ENCODE data around the gene TIPIN.

DNA sequence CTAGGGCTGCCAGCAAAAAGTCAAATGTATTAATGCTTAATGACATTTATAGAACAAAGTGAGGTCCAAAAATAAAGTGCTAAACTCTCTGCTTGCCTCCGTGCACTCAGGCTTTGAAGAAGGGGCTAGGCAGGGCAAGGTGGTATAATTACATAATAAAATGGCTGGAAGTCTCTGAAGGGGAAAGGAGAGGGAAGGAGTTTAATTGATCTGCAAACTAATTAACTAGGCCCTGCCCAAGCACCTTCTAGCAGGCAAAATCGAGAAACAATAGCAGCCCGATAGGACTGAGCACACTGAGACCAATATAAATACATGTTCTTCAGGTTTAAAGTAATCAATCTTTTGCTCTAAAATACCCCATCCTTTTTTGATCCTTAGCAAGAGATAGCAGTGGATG, 50.1 kb downstream of the TIPIN start:
- TF ChIP-seq POLR2A (IDR thresholded peaks at IDR 0.05) = no peak
- TF ChIP-seq, protein P1, sequence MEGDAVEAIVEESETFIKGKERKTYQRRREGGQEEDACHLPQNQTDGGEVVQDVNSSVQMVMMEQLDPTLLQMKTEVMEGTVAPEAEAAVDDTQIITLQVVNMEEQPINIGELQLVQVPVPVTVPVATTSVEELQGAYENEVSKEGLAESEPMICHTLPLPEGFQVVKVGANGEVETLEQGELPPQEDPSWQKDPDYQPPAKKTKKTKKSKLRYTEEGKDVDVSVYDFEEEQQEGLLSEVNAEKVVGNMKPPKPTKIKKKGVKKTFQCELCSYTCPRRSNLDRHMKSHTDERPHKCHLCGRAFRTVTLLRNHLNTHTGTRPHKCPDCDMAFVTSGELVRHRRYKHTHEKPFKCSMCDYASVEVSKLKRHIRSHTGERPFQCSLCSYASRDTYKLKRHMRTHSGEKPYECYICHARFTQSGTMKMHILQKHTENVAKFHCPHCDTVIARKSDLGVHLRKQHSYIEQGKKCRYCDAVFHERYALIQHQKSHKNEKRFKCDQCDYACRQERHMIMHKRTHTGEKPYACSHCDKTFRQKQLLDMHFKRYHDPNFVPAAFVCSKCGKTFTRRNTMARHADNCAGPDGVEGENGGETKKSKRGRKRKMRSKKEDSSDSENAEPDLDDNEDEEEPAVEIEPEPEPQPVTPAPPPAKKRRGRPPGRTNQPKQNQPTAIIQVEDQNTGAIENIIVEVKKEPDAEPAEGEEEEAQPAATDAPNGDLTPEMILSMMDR (IDR thresholded peaks at IDR 0.05) = no peak
